Measurements from ENCODE around the gene TTLL4.

DNA sequence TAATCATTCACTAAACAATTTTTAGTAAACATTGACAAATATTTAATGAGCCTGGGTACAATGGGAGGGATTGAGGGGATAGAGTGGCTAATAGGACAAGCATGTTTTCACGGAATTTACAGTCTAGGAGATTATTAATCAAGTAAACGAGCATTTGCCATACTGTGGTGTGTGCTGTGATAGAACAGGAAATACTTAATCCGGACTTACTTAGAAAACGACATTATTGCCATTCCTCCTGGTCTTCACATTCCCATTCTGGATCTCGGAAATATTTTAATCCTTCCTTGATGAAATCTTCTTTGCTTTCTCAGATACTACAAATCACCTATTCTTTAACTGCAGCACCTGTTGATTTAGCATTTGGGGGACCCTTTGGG, 905 bp downstream of the TTLL4 start:
- TF ChIP-seq, protein P1, sequence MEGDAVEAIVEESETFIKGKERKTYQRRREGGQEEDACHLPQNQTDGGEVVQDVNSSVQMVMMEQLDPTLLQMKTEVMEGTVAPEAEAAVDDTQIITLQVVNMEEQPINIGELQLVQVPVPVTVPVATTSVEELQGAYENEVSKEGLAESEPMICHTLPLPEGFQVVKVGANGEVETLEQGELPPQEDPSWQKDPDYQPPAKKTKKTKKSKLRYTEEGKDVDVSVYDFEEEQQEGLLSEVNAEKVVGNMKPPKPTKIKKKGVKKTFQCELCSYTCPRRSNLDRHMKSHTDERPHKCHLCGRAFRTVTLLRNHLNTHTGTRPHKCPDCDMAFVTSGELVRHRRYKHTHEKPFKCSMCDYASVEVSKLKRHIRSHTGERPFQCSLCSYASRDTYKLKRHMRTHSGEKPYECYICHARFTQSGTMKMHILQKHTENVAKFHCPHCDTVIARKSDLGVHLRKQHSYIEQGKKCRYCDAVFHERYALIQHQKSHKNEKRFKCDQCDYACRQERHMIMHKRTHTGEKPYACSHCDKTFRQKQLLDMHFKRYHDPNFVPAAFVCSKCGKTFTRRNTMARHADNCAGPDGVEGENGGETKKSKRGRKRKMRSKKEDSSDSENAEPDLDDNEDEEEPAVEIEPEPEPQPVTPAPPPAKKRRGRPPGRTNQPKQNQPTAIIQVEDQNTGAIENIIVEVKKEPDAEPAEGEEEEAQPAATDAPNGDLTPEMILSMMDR (IDR thresholded peaks at IDR 0.05; ENCODE audit: low read depth, low read length): no peak
- no peak for TF ChIP-seq EZH2phosphoT487 (IDR thresholded peaks at IDR 0.05; ENCODE audit: low read depth)
